Measurements from ENCODE around the gene AKAP13. TPM values are rescaled to one million over a fixed set of nuclear protein-coding genes. Genes with fewer than 3 reads are reported as not detected.

The AKAP13 gene
- total RNA-seq, 2 experiments from 2014 or later = 85.1 to 104 TPM

DNA sequence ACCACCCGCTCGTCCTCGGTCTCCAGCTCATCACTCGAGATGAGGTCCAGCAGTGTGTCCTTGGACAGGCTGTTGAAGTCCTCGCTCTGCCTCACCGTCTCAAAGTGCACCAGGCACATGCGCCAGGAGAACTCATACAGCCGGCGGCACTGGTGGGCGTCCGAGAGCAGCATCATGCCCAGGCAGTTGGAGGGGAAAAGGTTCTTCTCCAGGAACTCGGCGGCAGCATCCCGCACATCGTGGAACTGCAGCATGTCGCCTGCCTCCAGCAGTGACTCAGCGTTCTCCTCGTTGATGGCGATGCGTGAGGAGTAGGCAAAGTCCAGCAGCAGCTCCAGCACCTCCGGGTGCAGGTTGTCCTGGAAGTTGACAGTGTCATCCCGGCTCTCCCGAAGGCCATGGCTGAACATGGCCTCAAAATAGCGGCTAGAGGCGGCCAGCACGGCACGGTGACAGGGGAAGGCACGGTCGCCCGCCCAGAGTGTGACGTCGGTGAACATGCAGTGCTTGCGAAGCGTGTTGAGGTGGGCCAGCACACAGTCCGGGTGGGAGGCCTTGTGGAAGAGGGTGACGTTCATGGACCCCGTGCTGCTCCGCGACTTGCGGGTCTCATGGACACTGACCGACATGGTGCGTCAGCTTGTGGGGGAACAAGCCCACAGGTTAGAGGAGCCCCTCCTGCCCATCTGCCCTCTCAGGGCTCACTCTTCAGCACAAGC lies 388.9 kb downstream of the AKAP13 start:
- ChIA-PET POLR2A (no interaction called here), CTCF (no interaction called here)
- Mint-ChIP-seq H3K4me1 (peaks cover 11% of the 10 kb centered on the region), H3K9me3 (ENCODE audit: low read depth) (no peaks in the 10 kb centered on the region), H3K27me3 (no peaks in the 10 kb centered on the region), H3K4me3 (no peak overlapping the region), H3K27ac (no peak overlapping the region), H3K36me3 (ENCODE audit: low read depth) (no peaks in the 10 kb centered on the region)
- no peak for DNase-seq
- intact Hi-C loops (cut with DNase I, micrococcal nuclease) = no loop called here
- no peak for ATAC-seq

DNA sequence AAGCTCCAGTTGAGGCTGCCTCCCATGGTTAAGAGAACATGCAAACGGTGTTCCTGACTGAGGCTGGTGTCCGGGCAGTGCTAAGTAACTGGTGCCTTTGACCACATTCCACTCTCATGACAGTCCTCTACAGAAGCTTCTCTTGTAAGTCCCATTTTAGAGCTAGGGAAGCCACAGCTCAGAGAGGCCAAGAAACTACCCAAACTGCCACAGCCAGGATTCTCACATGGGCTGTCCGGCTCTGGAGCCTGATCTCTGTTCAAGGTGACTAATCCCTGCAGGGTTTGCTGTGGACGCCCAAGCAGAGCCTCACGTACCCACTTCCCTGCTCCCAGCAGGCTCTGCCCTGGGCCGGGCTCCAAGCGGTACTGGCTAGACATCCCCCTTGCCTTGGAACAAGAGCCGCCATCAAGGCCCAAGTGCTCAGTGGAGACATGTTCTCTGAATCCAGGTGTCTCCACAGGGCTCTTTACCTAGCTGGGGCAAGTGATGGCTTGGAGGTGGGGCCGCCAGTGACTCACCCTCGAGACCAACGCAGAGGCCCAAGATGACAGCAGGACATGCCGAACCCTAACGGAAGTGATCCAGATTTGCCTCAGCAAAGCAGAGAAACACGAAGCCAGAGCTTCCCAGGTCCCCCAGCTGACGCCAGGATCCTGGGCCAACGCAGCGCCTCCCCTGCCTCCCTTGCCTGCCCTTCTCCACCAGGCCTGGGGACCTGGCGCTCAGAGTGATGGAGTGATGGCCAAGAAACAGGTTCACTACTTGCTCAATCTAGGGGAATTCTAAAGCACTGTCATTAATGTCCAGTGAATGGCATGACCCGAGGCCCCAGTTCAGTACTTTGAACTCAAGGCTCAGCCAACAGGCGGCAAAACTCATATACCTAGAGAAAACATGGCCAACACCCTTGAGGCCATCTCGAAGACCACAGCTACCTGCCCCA lies 390.0 kb downstream of the AKAP13 start:
- Mint-ChIP-seq H3K27me3 (no peaks in the 10 kb centered on the region), H3K36me3 (ENCODE audit: low read depth) (no peaks in the 10 kb centered on the region), H3K4me3 (no peak overlapping the region), H3K4me1 (peaks cover 11% of the 10 kb centered on the region), H3K27ac (no peak overlapping the region), H3K9me3 (ENCODE audit: low read depth) (no peaks in the 10 kb centered on the region)
- intact Hi-C loops (cut with DNase I, micrococcal nuclease) = no loop called here
- ChIA-PET CTCF (no interaction called here), POLR2A (no interaction called here)
- no peak for DNase-seq
- ATAC-seq = no peak

DNA sequence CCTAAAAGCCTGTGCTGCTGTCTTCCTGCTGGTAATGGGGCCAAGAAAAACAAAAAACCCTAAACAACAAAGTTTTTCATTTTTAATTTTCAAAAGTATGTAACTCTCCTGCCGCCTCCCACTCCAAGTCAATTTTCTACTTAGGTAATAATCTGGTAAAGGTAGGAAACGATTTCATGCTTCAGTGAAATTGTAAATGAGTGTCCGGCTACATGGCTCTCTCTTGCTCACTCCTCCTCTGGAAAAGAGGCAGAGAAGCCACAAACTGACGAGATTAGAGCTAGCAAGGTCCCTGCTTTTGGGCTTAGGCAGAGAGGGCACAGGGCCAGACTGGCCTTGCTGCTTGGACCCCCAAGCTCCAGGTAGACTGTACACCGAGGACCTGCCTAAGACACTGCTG lies 390.9 kb downstream of the AKAP13 start:
- intact Hi-C loops (cut with DNase I, micrococcal nuclease) = no loop called here
- no peaks in the 10 kb centered on the region for H3K27me3 Mint-ChIP-seq
- DNase-seq (no peak), ATAC-seq (no peak)
- H3K9me3 Mint-ChIP-seq (ENCODE audit: low read depth) = no peaks in the 10 kb centered on the region
- ChIA-PET POLR2A (no interaction called here), CTCF (interaction anchor here (1.0 to 1.1 kb wide), 2 partner anchors 70 to 88 kb away, joined by 3 to 4 read pairs; no protein-coding TSS in a partner anchor)
- H3K27ac Mint-ChIP-seq = no peak overlapping the region
- H3K4me1 Mint-ChIP-seq = peaks cover 11% of the 10 kb centered on the region
- no peaks in the 10 kb centered on the region for H3K36me3 Mint-ChIP-seq (ENCODE audit: low read depth)
- H3K4me3 Mint-ChIP-seq = no peak overlapping the region

DNA sequence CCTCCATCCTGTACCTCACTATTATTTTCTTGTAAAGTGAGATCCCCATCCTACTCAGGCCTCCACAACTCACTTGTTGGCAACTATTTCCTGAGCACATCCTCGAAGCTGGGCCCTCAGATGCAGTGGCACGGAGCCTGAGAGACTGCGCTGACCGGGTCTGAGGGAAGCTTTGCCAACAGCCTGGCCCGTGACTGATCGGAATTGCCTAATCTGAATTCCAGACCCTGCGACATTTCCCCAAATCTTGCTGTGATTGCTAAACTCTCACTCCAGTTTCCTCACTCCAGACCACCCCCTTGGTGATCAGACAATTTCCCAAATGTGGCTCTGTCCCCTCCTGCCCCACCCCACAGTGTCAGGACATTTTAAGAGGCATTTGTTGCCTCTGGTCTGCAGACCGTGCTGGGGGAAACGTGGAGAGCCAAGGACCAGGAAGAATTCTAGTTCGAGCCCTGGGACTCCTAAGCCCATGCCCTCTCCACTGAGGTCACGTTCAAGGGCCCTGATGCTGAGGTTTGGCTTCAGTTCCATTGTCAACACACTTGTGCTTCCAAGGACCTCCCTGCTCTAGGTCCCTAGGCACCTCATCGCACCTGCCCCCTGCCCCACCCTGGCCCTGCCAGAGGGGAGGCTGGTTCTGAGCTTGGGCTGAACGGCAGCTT lies 391.5 kb downstream of the AKAP13 start:
- ChIA-PET CTCF (interaction anchor here (1.0 to 1.1 kb wide), 2 partner anchors 69 to 87 kb away, joined by 3 to 4 read pairs; no protein-coding TSS in a partner anchor), POLR2A (no interaction called here)
- DNase-seq = no peak
- Mint-ChIP-seq H3K27ac (no peak overlapping the region), H3K36me3 (ENCODE audit: low read depth) (no peaks in the 10 kb centered on the region), H3K4me3 (no peak overlapping the region), H3K4me1 (peaks cover 11% of the 10 kb centered on the region), H3K9me3 (ENCODE audit: low read depth) (no peaks in the 10 kb centered on the region), H3K27me3 (no peaks in the 10 kb centered on the region)
- ATAC-seq = no peak
- intact Hi-C loops (cut with DNase I, micrococcal nuclease) = no loop called here

DNA sequence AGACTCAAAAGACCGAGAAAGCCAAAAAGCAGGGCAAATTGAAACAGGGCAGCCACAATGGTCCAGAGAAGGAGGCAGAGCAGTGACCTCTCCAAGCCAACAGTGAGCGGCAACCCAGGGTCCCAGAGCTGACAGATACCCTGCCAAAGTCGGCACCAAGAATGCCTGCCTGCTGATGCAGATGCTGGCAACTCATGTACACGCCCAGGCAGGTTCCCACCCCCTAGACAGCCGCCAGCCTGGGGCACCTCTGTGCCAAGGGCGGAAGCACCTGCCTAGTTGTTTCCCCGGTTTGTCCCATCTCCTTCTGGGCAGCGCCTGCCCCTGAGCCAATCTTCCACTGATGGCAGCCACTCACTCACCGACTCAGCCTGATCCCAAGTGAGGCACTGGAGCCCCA lies 392.3 kb downstream of the AKAP13 start:
- ATAC-seq (no peak), DNase-seq (no peak)
- ChIA-PET POLR2A (no interaction called here), CTCF (no interaction called here)
- peak overlapping the region; percentile 42 for H3K27ac Mint-ChIP-seq
- H3K4me3 Mint-ChIP-seq = no peak overlapping the region
- intact Hi-C loops (cut with DNase I, micrococcal nuclease) = no loop called here
- H3K9me3 Mint-ChIP-seq (ENCODE audit: low read depth) = no peaks in the 10 kb centered on the region
- H3K4me1 Mint-ChIP-seq = peaks cover 6% of the 10 kb centered on the region
- no peaks in the 10 kb centered on the region for H3K36me3 Mint-ChIP-seq (ENCODE audit: low read depth)
- no peaks in the 10 kb centered on the region for H3K27me3 Mint-ChIP-seq

DNA sequence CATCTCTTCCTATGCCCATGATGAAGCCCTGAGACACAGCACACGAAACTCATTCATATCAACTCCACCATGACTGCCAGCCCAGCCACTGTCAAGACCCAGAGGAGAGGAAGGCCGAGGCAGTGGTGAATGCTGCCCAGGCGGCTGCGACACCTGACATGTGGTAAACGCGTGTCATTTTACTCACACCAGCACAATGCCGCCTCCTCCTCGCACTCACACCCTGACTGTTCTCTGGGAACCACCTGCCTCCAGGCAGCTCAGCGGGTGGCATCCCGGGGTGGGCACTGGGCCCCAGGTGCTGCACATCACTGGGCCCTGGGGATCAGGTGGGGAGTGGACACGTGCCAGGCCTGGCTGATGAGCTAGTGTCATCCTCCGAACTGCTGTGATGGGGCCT lies 392.8 kb downstream of the AKAP13 start:
- intact Hi-C loops (cut with DNase I, micrococcal nuclease) = no loop called here
- Mint-ChIP-seq H3K9me3 (ENCODE audit: low read depth) (no peaks in the 10 kb centered on the region), H3K36me3 (ENCODE audit: low read depth) (no peaks in the 10 kb centered on the region), H3K27ac (peak overlapping the region; percentile 42), H3K4me3 (no peak overlapping the region), H3K4me1 (peaks cover 6% of the 10 kb centered on the region), H3K27me3 (no peaks in the 10 kb centered on the region)
- CTCF ChIA-PET = no interaction called here
- ATAC-seq (no peak), DNase-seq (no peak)
- POLR2A ChIA-PET = interaction anchor here (0.8 kb wide), 1 partner anchor 31 kb away, joined by 3 read pairs; no protein-coding TSS in a partner anchor

DNA sequence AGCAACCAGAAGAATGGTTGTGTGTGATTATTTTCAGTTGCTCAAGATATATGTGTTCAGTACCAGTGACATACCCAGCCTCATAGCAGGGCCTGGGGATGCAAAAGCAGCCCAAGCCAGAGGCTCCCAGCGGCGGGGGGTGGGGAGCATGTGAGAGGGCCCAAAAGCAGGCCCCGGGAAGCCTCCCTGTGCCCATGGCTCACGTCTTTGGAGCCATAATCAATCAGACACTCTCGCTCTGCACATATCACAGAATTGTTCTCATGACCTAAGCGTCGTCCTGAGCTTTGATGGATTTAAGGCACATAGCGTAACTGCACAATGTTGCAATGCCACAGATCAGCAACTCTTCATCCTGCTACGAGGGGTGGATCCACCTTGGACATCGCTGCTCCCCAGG lies 393.6 kb downstream of the AKAP13 start:
- no peak for DNase-seq
- Mint-ChIP-seq H3K4me3 (no peak overlapping the region), H3K27ac (no peak overlapping the region), H3K4me1 (peaks cover 6% of the 10 kb centered on the region), H3K9me3 (ENCODE audit: low read depth) (no peaks in the 10 kb centered on the region), H3K27me3 (no peaks in the 10 kb centered on the region), H3K36me3 (ENCODE audit: low read depth) (no peaks in the 10 kb centered on the region)
- no peak for ATAC-seq
- POLR2A ChIA-PET = interaction anchor here (0.8 kb wide), 1 partner anchor 32 kb away, joined by 3 read pairs; no protein-coding TSS in a partner anchor
- intact Hi-C loops (cut with DNase I, micrococcal nuclease) = no loop called here
- CTCF ChIA-PET = interaction anchor here (0.7 to 0.9 kb wide), 2 partner anchors 47 to 66 kb away, joined by 3 read pairs; no protein-coding TSS in a partner anchor

DNA sequence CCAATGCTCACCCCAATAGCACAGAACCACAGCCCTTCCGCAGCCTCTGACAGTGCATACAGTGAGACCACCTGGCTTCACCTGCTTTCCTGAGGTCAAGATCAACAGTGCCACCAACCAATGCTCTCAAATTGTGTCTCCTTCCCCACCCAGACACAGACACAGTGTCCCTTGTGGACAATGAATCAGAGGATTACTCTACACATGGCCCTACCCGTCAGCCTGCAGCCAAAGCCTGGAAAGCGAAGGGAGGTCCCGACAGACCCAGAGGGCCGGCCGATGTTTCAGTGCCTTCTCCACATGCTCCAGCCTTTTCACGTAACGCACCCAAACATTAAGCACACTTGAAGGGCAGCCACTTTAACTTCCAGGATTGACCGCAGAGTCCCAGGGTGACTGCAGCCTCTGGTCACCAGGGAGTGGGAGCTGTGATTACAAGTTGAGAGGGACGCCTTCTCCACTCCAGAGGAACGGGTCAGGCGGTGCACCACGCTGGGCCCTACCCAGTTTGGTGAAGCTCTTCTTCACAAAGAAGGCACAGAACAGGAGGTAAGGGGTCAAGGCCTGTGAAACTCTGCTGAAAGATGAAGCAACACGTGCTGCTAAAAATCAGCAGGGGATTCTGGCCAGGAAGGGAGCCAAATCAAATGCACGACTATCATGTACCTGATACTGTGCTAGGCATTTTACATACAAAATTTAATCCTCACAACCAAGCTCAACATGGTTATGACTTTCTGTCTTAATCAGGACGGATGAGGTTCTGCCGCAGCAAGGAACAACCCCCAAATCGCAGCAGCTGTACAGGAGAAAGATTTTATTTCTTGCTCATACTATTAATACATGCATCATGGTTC lies 397.1 kb downstream of the AKAP13 start:
- Mint-ChIP-seq H3K27ac (no peak overlapping the region), H3K4me1 (peaks cover 23% of the 10 kb centered on the region), H3K4me3 (no peak overlapping the region), H3K27me3 (no peaks in the 10 kb centered on the region), H3K36me3 (ENCODE audit: low read depth) (peaks cover 5% of the 10 kb centered on the region), H3K9me3 (ENCODE audit: low read depth) (no peaks in the 10 kb centered on the region)
- intact Hi-C loops (cut with DNase I, micrococcal nuclease) = no loop called here
- no peak for ATAC-seq
- ChIA-PET CTCF (interaction anchor here (1.0 kb wide), 1 partner anchor 63 kb away, joined by 4 read pairs; no protein-coding TSS in a partner anchor), POLR2A (no interaction called here)
- no peak for DNase-seq

DNA sequence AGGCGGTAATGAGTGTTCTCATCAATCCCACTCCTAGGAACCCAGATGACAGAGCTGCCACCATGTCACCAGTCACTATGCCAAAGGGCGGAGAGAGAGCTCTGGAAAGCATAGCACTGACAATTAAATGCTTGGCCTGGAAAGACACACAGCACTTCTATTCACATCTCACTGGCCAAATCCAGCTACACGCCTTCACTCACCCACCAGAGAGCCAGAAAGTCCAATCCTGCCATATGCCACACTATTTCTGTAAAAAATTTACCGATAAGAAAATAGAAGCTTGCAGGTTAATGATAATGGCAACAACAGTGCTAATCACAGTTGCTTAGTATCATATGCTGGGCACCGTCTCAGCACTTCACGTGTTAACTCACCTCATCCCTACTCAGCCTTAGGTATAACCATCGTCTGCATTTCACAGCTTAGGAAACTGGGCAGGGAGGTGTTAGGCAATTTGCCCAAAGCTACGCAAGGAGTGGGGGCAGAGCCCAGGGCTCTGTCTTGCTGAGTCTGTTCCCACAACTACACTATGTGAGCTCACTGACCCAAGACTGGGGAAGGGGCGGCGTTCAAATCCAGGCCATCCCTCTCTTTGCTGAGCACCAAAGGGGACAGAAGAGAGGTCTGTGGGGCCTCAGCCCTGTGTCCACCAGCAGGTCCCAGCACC lies 397.8 kb downstream of the AKAP13 start:
- POLR2A ChIA-PET = interaction anchor here (0.6 kb wide), 1 partner anchor 46 kb away, joined by 10 read pairs; no protein-coding TSS in a partner anchor
- ATAC-seq (no peak), DNase-seq (no peak)
- intact Hi-C loops (cut with DNase I, micrococcal nuclease) = no loop called here
- Mint-ChIP-seq H3K4me1 (peaks cover 22% of the 10 kb centered on the region), H3K27me3 (no peaks in the 10 kb centered on the region), H3K36me3 (ENCODE audit: low read depth) (peaks cover 5% of the 10 kb centered on the region), H3K9me3 (ENCODE audit: low read depth) (no peaks in the 10 kb centered on the region), H3K27ac (no peak overlapping the region), H3K4me3 (no peak overlapping the region)
- CTCF ChIA-PET = interaction anchor here (0.6 to 1.0 kb wide), 3 partner anchors 13 to 62 kb away, joined by 3 to 4 read pairs (median 3); no protein-coding TSS in a partner anchor

DNA sequence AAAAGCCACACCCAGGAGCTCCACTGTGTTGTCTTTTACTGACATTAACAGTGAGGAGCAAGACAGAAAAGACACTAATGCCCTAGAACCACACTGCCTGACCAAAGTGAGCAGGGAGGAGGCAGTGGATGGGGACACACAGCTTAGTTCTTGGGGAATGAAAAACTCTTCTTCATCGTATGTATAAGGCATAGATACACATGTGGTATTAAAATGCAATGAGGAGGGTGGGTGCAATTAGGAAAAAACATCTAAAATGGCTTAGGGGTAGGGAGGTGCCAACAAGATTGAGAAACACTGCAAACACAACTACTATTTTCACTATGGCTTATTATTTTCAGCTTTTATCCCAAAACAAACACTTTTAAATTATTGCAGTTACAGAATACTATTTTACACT lies 398.8 kb downstream of the AKAP13 start:
- peaks cover 25% of the 10 kb centered on the region for H3K4me1 Mint-ChIP-seq
- peaks cover 5% of the 10 kb centered on the region for H3K36me3 Mint-ChIP-seq (ENCODE audit: low read depth)
- no peaks in the 10 kb centered on the region for H3K27me3 Mint-ChIP-seq
- intact Hi-C loops (cut with DNase I, micrococcal nuclease) = no loop called here
- H3K27ac Mint-ChIP-seq = no peak overlapping the region
- ChIA-PET POLR2A (interaction anchor here (0.7 kb wide), 2 partner anchors 13 to 14 kb away, joined by 4 read pairs; no protein-coding TSS in a partner anchor), CTCF (no interaction called here)
- no peak for ATAC-seq
- H3K9me3 Mint-ChIP-seq (ENCODE audit: low read depth) = no peaks in the 10 kb centered on the region
- H3K4me3 Mint-ChIP-seq = no peak overlapping the region
- no peak for DNase-seq

Data from activated CD4-positive, alpha-beta T cell treated with anti-CD3 and anti-CD28 coated beads for 36 hours (primary cell).